Type B pancreatic cell (in vitro differentiated cells): ENCODE results near the gene MOB3A. TPM values are rescaled to one million over a fixed set of nuclear protein-coding genes. Genes with fewer than 3 reads are reported as not detected.

Experiments used
- DNase-seq: peaks from one replicate; pipeline ENCODE4 v3.0.0; 2021; ENCODE audit warnings: mixed read lengths; ENCODE audit not compliant: unreplicated experiment; ENCODE audit errors: extremely low spot score
- H3K27ac Mint-ChIP-seq: 2 replicates; pipeline ENCODE4 v1.8.0; 2021; ENCODE audit warnings: mild to moderate bottlenecking, mixed read lengths
- H3K27me3 Mint-ChIP-seq: 2 replicates; pipeline ENCODE4 v1.8.0; 2021; ENCODE audit warnings: mixed read lengths
- H3K36me3 Mint-ChIP-seq: 2 replicates; pipeline ENCODE4 v1.8.0; 2021; ENCODE audit warnings: mixed read lengths
- H3K4me1 Mint-ChIP-seq: one replicate; pipeline ENCODE4 v1.8.0; 2021; ENCODE audit warnings: mixed read lengths; ENCODE audit not compliant: unreplicated experiment
- H3K4me3 Mint-ChIP-seq: 2 replicates; pipeline ENCODE4 v1.8.0; 2021; ENCODE audit warnings: mild to moderate bottlenecking, mixed read lengths
- H3K9me3 Mint-ChIP-seq: 2 replicates; pipeline ENCODE4 v1.8.0; 2021; ENCODE audit warnings: mixed read lengths
- total RNA-seq: library from RNA; stranded (reverse); gene quantifications from 2 replicates; pipeline ENCODE4 v1.2.1, GENCODE V29; 2021; ENCODE audit warnings: low replicate concordance
- TF ChIP-seq, protein P1 (sequence below): fragments of 200-600 bp; sonication (generic); conservative IDR thresholded peaks from 2 replicates; pipeline ENCODE4 v1.5.0; 2021; ENCODE audit warnings: antibody characterized with exemption, mild to moderate bottlenecking

MOB3A gene
- total RNA-seq, 1 donor from 2014 or later: 34.6 TPM

DNA sequence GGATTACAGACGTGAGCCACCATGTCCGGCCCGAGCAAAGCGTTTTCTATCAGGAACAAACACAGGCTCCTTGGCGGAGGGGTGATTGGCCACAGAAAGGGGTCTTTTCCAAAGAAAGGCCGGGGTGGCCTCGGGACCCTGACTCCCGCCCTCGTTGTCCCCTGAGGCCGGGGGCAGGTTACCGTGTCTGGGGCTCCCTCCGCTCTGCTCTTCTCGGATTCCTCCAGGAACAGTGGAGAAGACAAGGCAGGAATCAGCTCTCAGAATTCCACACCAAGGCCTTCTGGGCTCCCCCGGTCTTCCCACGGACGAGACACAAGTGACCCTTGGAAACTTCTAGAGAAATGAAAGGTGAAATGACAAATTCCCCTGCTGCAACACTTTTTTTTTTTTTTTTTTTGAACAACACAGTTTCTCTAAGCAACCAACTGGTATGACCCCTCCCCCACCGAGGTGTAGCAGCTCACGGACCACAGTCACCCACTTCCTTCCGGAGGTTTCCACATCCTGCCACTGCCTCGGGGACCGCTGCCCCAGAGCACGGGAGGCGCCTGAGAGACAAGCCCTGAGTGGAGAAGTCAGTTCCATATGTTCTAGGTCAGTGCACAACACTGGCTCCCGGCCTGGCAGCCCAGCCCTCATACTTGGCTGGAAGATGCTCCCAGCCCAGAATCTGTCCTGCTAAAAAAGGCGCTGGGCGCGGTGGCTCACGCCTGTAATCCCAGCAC lies 11.0 kb downstream of the MOB3A start:
- H3K4me3 Mint-ChIP-seq: no peak overlapping the region
- H3K4me1 Mint-ChIP-seq: peaks cover 20% of the 10 kb centered on the region
- peaks cover 3% of the 10 kb centered on the region for H3K36me3 Mint-ChIP-seq
- TF ChIP-seq, protein P1, sequence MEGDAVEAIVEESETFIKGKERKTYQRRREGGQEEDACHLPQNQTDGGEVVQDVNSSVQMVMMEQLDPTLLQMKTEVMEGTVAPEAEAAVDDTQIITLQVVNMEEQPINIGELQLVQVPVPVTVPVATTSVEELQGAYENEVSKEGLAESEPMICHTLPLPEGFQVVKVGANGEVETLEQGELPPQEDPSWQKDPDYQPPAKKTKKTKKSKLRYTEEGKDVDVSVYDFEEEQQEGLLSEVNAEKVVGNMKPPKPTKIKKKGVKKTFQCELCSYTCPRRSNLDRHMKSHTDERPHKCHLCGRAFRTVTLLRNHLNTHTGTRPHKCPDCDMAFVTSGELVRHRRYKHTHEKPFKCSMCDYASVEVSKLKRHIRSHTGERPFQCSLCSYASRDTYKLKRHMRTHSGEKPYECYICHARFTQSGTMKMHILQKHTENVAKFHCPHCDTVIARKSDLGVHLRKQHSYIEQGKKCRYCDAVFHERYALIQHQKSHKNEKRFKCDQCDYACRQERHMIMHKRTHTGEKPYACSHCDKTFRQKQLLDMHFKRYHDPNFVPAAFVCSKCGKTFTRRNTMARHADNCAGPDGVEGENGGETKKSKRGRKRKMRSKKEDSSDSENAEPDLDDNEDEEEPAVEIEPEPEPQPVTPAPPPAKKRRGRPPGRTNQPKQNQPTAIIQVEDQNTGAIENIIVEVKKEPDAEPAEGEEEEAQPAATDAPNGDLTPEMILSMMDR: no peak
- H3K9me3 Mint-ChIP-seq: no peaks in the 10 kb centered on the region
- no peak for DNase-seq
- no peak overlapping the region for H3K27ac Mint-ChIP-seq
- no peaks in the 10 kb centered on the region for H3K27me3 Mint-ChIP-seq

DNA sequence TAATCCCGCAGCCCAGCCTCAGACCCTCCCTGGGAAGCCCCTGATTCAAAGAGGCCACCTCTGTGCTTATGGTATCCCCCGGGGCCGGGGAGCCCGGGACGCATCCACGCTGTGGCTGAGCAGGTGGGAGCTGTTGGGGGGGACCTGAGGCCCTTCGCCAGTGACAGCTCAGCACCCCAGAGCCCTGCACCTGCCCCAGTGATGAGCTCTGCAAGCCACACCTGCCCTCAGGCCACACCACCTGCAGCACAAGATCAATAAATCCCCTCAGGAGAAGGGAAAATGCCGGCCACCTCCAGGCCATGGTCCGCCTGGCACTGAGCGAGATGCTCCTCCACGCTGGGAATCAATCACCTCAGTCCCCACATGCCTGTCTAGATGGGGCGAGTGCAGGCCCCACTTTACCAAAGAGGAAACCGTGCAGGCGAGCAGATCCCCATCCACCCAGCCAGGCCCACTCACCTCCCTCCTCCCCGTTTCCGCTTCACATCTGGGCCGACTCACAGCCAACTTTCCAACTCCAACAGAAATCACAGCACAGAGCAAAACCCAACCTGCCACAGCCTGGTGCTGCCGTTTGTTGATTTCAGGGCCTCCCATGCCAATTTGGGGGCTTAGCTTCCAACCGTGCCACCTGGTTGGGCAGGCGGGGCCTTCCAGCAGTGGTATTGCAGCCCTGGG lies 12.8 kb downstream of the MOB3A start:
- H3K27me3 Mint-ChIP-seq: no peaks in the 10 kb centered on the region
- peaks cover 3% of the 10 kb centered on the region for H3K36me3 Mint-ChIP-seq
- H3K4me3 Mint-ChIP-seq: no peak overlapping the region
- H3K9me3 Mint-ChIP-seq: no peaks in the 10 kb centered on the region
- peaks cover 9% of the 10 kb centered on the region for H3K4me1 Mint-ChIP-seq
- H3K27ac Mint-ChIP-seq: no peak overlapping the region
- TF ChIP-seq, protein P1: no peak
- no peak for DNase-seq

DNA sequence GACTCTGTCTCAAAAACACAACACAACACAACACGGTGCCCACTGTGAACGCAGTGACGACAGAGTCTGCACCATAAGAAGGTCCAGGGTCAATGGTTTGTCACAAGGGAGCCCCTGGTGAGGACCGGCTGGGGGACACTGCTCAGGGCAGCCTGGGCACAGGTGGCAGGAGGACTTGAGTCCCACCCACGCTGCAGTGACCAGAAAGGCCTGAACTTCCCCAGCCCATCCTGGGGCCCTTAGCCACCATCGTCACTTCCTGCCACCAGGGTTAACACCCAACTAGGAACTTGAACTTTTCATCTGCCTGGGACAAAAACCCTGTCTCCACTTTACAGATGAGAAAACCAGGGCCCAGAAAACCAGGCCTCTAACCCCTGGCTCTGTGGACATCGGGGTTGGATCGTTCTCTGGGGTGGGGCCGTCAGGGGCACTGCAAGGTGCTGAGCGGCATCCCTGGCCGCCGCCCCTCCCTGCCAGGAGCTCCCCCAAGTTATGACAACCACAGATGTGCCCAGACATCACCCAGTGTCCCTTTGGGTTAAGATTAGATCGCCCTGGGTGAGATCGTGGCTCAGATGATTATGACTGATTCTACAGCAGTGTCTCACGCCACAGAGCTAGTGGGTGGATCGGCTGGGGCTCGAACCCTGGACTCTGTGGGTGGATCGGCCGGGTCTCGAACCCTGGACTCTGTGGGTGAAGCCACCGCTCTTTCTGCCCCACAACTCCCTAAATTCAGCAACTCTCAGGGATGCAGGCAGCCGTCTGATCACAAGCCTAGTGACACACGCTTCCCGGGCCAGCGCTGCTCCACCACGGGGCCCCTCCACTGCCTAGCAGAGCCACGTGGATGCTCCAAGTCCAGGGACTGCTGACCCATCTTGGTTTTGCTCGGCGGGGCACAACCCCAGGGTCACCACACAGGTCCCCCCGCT lies 14.0 kb downstream of the MOB3A start:
- Mint-ChIP-seq H3K27ac (no peak overlapping the region), H3K27me3 (no peaks in the 10 kb centered on the region), H3K4me1 (peaks cover 6% of the 10 kb centered on the region), H3K9me3 (no peaks in the 10 kb centered on the region), H3K36me3 (peaks cover 3% of the 10 kb centered on the region), H3K4me3 (no peak overlapping the region)
- DNase-seq: no peak
- TF ChIP-seq, protein P1: no peak

DNA sequence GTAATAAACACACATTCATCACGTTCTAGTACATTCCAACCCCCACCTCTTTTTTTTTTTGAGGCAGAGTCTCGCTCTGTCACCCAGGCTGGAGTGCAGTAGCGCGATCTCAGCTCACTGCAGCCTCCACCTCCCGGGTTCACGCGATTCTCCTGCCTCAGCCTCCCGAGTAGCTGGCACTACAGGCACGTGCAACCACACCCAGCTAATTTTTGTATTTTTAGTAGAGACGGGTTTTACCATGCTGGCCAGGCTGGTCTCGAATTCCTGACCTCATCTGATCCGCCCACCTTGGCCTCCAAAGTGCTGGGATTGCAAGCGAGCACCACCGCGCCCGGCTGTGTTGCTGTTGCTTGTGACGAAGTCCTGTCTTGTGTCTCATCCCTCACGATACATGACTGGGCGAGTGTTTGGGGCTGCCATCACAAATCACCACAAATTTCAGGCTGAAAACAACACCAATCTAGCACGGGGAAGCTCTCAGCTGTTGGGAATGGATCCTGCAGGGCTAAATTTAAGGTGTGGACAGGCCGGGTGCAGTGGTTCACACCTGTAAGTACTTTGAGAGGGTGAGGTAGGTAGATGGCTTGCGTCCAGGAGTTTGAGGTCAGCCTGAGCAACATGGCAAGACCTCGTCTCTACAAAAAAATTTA lies 15.7 kb downstream of the MOB3A start:
- Mint-ChIP-seq H3K27ac (peak overlapping the region; percentile 39), H3K4me3 (no peak overlapping the region), H3K4me1 (peaks cover 4% of the 10 kb centered on the region), H3K36me3 (peaks cover 3% of the 10 kb centered on the region), H3K27me3 (no peaks in the 10 kb centered on the region), H3K9me3 (no peaks in the 10 kb centered on the region)
- DNase-seq: no peak
- TF ChIP-seq, protein P1: no peak

DNA sequence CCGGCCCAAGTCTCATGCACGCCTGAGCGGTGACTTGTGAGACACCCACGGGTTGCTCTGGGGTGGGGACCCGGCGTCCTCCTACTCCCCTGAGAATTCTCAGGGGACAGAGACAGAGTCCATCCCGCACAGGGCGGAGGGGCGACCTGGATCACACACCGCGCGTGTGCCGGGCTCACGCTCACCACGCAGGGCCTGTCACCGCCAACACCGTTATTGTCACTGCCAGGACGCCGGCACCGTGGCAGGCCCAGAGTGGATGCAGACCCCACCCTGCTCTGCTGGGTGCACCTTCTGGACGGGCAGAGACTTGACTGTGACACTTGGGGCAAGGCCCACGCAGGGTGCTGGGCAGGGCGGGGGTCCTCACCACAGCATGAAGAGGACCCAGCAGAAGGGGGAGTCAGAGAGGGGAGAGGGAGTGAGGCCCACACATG lies 16.2 kb downstream of the MOB3A start:
- DNase-seq: no peak
- Mint-ChIP-seq H3K9me3 (no peaks in the 10 kb centered on the region), H3K36me3 (no peaks in the 10 kb centered on the region), H3K4me3 (no peak overlapping the region), H3K27me3 (no peaks in the 10 kb centered on the region), H3K27ac (no peak overlapping the region), H3K4me1 (peaks cover 4% of the 10 kb centered on the region)
- TF ChIP-seq, protein P1: no peak
